Measurements from ENCODE around the gene TMEM207.

TMEM207 gene

GRCh38 chr3:190449801-190450200 is at the start of gene TMEM207:
Gene TMEM207 (minus strand): TSS chr3:190449901. CDS start chr3:190449809, 92 bp downstream.
- Histone ChIP-seq H3K9me3 (ENCODE audit: control insufficient read depth, insufficient read depth, low read length) (no peaks in the 10 kb centered on the region), H3K27ac (ENCODE audit: low read length) (no peak within 1 kb of the TSS), H3K4me1 (ENCODE audit: control insufficient read depth, insufficient read depth, low read length) (no peaks in the 10 kb centered on the region), H3K27me3 (ENCODE audit: control insufficient read depth, insufficient read depth, low read length) (no peaks in the 10 kb centered on the region), H3K4me3 (ENCODE audit: low read length) (no peak within 1 kb of the TSS), H3K36me3 (ENCODE audit: control insufficient read depth, insufficient read depth, low read length) (no peaks in the 10 kb centered on the region)
- WGBS (ENCODE audit: insufficient coverage, insufficient read length), result no CpG with 5 or more reads among the region's 1 CpG
- no peak for DNase-seq (ENCODE audit: low read depth, low spot score)

GRCh38 chr3:190499122-190499521 is 49.4 kb upstream of the TMEM207 start:
- Histone ChIP-seq H3K36me3 (ENCODE audit: control insufficient read depth, insufficient read depth, low read length) (no peaks in the 10 kb centered on the region), H3K4me3 (ENCODE audit: low read length) (no peak overlapping the region), H3K4me1 (ENCODE audit: control insufficient read depth, insufficient read depth, low read length) (no peaks in the 10 kb centered on the region), H3K27ac (ENCODE audit: low read length) (no peak overlapping the region), H3K9me3 (ENCODE audit: control insufficient read depth, insufficient read depth, low read length) (no peaks in the 10 kb centered on the region), H3K27me3 (ENCODE audit: control insufficient read depth, insufficient read depth, low read length) (no peaks in the 10 kb centered on the region)
- no peak for DNase-seq (ENCODE audit: low read depth, low spot score)
- WGBS (ENCODE audit: insufficient coverage, insufficient read length), result 100% methylated on average over 1 of the region's 2 CpGs

GRCh38 chr3:190498293-190498692 is 48.6 kb upstream of the TMEM207 start:
- no CpG with 5 or more reads among the region's 2 CpGs for WGBS (ENCODE audit: insufficient coverage, insufficient read length)
- H3K9me3 ChIP-seq (ENCODE audit: control insufficient read depth, insufficient read depth, low read length), result no peaks in the 10 kb centered on the region
- no peaks in the 10 kb centered on the region for H3K4me1 ChIP-seq (ENCODE audit: control insufficient read depth, insufficient read depth, low read length)
- H3K27me3 ChIP-seq (ENCODE audit: control insufficient read depth, insufficient read depth, low read length), result no peaks in the 10 kb centered on the region
- H3K4me3 ChIP-seq (ENCODE audit: low read length), result no peak overlapping the region
- no peaks in the 10 kb centered on the region for H3K36me3 ChIP-seq (ENCODE audit: control insufficient read depth, insufficient read depth, low read length)
- no peak for DNase-seq (ENCODE audit: low read depth, low spot score)
- no peak overlapping the region for H3K27ac ChIP-seq (ENCODE audit: low read length)

- DNase-seq (ENCODE audit: low read depth, low spot score), result no peak
- WGBS (ENCODE audit: insufficient coverage, insufficient read length), result no CpG with 5 or more reads among the region's 3 CpGs
- H3K4me3 ChIP-seq (ENCODE audit: low read length), result no peak overlapping the region
These were observed 48.1 kb upstream of the TMEM207 start for GRCh38 chr3:190497811-190498210.

GRCh38 chr3:190496859-190497258 is 47.2 kb upstream of the TMEM207 start:
- H3K27me3 ChIP-seq (ENCODE audit: control insufficient read depth, insufficient read depth, low read length), result no peaks in the 10 kb centered on the region
- no peaks in the 10 kb centered on the region for H3K4me1 ChIP-seq (ENCODE audit: control insufficient read depth, insufficient read depth, low read length)
- no peak overlapping the region for H3K27ac ChIP-seq (ENCODE audit: low read length)
- WGBS (ENCODE audit: insufficient coverage, insufficient read length), result no CpG with 5 or more reads among the region's 1 CpG
- no peaks in the 10 kb centered on the region for H3K9me3 ChIP-seq (ENCODE audit: control insufficient read depth, insufficient read depth, low read length)
- DNase-seq (ENCODE audit: low read depth, low spot score), result no peak
- no peaks in the 10 kb centered on the region for H3K36me3 ChIP-seq (ENCODE audit: control insufficient read depth, insufficient read depth, low read length)
- H3K4me3 ChIP-seq (ENCODE audit: low read length), result no peak overlapping the region

More at GRCh38 chr3:190497811-190498210, 48.1 kb upstream of the TMEM207 start:
- H3K27me3 ChIP-seq (ENCODE audit: control insufficient read depth, insufficient read depth, low read length), result no peaks in the 10 kb centered on the region
- H3K9me3 ChIP-seq (ENCODE audit: control insufficient read depth, insufficient read depth, low read length), result no peaks in the 10 kb centered on the region
- no peaks in the 10 kb centered on the region for H3K4me1 ChIP-seq (ENCODE audit: control insufficient read depth, insufficient read depth, low read length)
- no peaks in the 10 kb centered on the region for H3K36me3 ChIP-seq (ENCODE audit: control insufficient read depth, insufficient read depth, low read length)
- H3K27ac ChIP-seq (ENCODE audit: low read length), result no peak overlapping the region

- H3K27me3 ChIP-seq (ENCODE audit: control insufficient read depth, insufficient read depth, low read length), result no peaks in the 10 kb centered on the region
- no peak overlapping the region for H3K27ac ChIP-seq (ENCODE audit: low read length)
- H3K36me3 ChIP-seq (ENCODE audit: control insufficient read depth, insufficient read depth, low read length), result no peaks in the 10 kb centered on the region
- DNase-seq (ENCODE audit: low read depth, low spot score), result no peak
- no peaks in the 10 kb centered on the region for H3K4me1 ChIP-seq (ENCODE audit: control insufficient read depth, insufficient read depth, low read length)
- H3K9me3 ChIP-seq (ENCODE audit: control insufficient read depth, insufficient read depth, low read length), result no peaks in the 10 kb centered on the region
- WGBS (ENCODE audit: insufficient coverage, insufficient read length), result no CpG with 5 or more reads among the region's 5 CpGs
- no peak overlapping the region for H3K4me3 ChIP-seq (ENCODE audit: low read length)
These were observed 46.1 kb upstream of the TMEM207 start for GRCh38 chr3:190495796-190496195.

GRCh38 chr3:190495354-190495753 is 45.7 kb upstream of the TMEM207 start:
- H3K4me1 ChIP-seq (ENCODE audit: control insufficient read depth, insufficient read depth, low read length), result no peaks in the 10 kb centered on the region
- H3K36me3 ChIP-seq (ENCODE audit: control insufficient read depth, insufficient read depth, low read length), result no peaks in the 10 kb centered on the region
- H3K27ac ChIP-seq (ENCODE audit: low read length), result no peak overlapping the region
- DNase-seq (ENCODE audit: low read depth, low spot score), result no peak
- H3K27me3 ChIP-seq (ENCODE audit: control insufficient read depth, insufficient read depth, low read length), result no peaks in the 10 kb centered on the region
- H3K9me3 ChIP-seq (ENCODE audit: control insufficient read depth, insufficient read depth, low read length), result no peaks in the 10 kb centered on the region
- no peak overlapping the region for H3K4me3 ChIP-seq (ENCODE audit: low read length)

GRCh38 chr3:190494907-190495306 is 45.2 kb upstream of the TMEM207 start:
- Histone ChIP-seq H3K9me3 (ENCODE audit: control insufficient read depth, insufficient read depth, low read length) (no peaks in the 10 kb centered on the region), H3K27ac (ENCODE audit: low read length) (no peak overlapping the region), H3K27me3 (ENCODE audit: control insufficient read depth, insufficient read depth, low read length) (no peaks in the 10 kb centered on the region), H3K4me1 (ENCODE audit: control insufficient read depth, insufficient read depth, low read length) (no peaks in the 10 kb centered on the region), H3K4me3 (ENCODE audit: low read length) (no peak overlapping the region), H3K36me3 (ENCODE audit: control insufficient read depth, insufficient read depth, low read length) (no peaks in the 10 kb centered on the region)
- DNase-seq (ENCODE audit: low read depth, low spot score), result no peak

- Histone ChIP-seq H3K27me3 (ENCODE audit: control insufficient read depth, insufficient read depth, low read length) (no peaks in the 10 kb centered on the region), H3K4me3 (ENCODE audit: low read length) (no peak overlapping the region), H3K9me3 (ENCODE audit: control insufficient read depth, insufficient read depth, low read length) (no peaks in the 10 kb centered on the region), H3K36me3 (ENCODE audit: control insufficient read depth, insufficient read depth, low read length) (no peaks in the 10 kb centered on the region), H3K27ac (ENCODE audit: low read length) (no peak overlapping the region), H3K4me1 (ENCODE audit: control insufficient read depth, insufficient read depth, low read length) (no peaks in the 10 kb centered on the region)
- DNase-seq (ENCODE audit: low read depth, low spot score), result no peak
- WGBS (ENCODE audit: insufficient coverage, insufficient read length), result no CpG with 5 or more reads among the region's 4 CpGs
These were observed 43.3 kb upstream of the TMEM207 start for GRCh38 chr3:190492966-190493365.

GRCh38 chr3:190492129-190492528 is 42.4 kb upstream of the TMEM207 start:
- H3K4me1 ChIP-seq (ENCODE audit: control insufficient read depth, insufficient read depth, low read length), result no peaks in the 10 kb centered on the region
- DNase-seq (ENCODE audit: low read depth, low spot score), result no peak
- H3K36me3 ChIP-seq (ENCODE audit: control insufficient read depth, insufficient read depth, low read length), result no peaks in the 10 kb centered on the region
- H3K4me3 ChIP-seq (ENCODE audit: low read length), result no peak overlapping the region
- H3K27ac ChIP-seq (ENCODE audit: low read length), result no peak overlapping the region
- no peaks in the 10 kb centered on the region for H3K27me3 ChIP-seq (ENCODE audit: control insufficient read depth, insufficient read depth, low read length)
- no peaks in the 10 kb centered on the region for H3K9me3 ChIP-seq (ENCODE audit: control insufficient read depth, insufficient read depth, low read length)

GRCh38 chr3:190491533-190492054 is 41.9 kb upstream of the TMEM207 start:
- no CpG with 5 or more reads among the region's 4 CpGs for WGBS (ENCODE audit: insufficient coverage, insufficient read length)
- H3K4me1 ChIP-seq (ENCODE audit: control insufficient read depth, insufficient read depth, low read length), result no peaks in the 10 kb centered on the region; the same call in 1 of the 2 replicates

More at GRCh38 chr3:190491533-190492054, 41.9 kb upstream of the TMEM207 start:
- no peak overlapping the region for H3K4me3 ChIP-seq (ENCODE audit: low read length)
- no peak for DNase-seq (ENCODE audit: low read depth, low spot score)
- H3K9me3 ChIP-seq (ENCODE audit: control insufficient read depth, insufficient read depth, low read length), result no peaks in the 10 kb centered on the region
- no peaks in the 10 kb centered on the region for H3K27me3 ChIP-seq (ENCODE audit: control insufficient read depth, insufficient read depth, low read length)
- no peaks in the 10 kb centered on the region for H3K36me3 ChIP-seq (ENCODE audit: control insufficient read depth, insufficient read depth, low read length)
- H3K27ac ChIP-seq (ENCODE audit: low read length), result no peak overlapping the region

Data from iPS DF 6.9 (cell line).